Measurements from ENCODE around the gene LMNTD1. TPM values are rescaled to one million over a fixed set of nuclear protein-coding genes. Genes with fewer than 3 reads are reported as not detected.

The LMNTD1 gene
- total and polyA plus RNA-seq, 4 donors, result not detected

DNA sequence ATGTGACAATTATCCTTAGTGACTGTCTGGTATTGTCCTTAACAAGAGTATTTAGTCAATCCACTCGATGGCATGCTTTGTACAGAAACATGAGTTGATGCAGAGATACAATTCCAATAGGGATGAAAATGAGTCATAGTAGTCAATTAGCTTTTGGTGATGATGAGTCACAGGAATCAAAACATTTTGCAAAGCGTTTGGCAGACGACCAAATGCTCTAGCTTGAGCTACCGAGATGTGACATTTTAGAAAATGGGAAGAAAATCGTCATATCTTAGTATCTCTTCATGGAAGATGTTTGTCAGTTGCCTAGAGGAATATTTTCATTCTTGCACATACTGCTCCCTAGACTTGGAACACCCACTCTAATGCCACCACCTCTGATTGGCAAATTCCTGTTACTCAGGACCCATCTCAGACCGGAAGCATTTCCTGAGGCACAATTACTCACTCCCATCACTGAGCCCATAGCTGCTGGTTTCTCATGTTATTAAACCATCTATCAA, 95.0 kb downstream of the LMNTD1 start (continued):
- TF ChIP-seq YY1 (IDR thresholded peaks at IDR 0.05) (no peak), HNF4A (conservative IDR thresholded peaks at IDR 0.05) (no peak), EGR1 (IDR thresholded peaks at IDR 0.05; ENCODE audit: low read depth in 2 of 2) (no peak), HNF4G (IDR thresholded peaks at IDR 0.05) (no peak), JUND (IDR thresholded peaks at IDR 0.05) (no peak)
- TF ChIP-seq, protein P1, sequence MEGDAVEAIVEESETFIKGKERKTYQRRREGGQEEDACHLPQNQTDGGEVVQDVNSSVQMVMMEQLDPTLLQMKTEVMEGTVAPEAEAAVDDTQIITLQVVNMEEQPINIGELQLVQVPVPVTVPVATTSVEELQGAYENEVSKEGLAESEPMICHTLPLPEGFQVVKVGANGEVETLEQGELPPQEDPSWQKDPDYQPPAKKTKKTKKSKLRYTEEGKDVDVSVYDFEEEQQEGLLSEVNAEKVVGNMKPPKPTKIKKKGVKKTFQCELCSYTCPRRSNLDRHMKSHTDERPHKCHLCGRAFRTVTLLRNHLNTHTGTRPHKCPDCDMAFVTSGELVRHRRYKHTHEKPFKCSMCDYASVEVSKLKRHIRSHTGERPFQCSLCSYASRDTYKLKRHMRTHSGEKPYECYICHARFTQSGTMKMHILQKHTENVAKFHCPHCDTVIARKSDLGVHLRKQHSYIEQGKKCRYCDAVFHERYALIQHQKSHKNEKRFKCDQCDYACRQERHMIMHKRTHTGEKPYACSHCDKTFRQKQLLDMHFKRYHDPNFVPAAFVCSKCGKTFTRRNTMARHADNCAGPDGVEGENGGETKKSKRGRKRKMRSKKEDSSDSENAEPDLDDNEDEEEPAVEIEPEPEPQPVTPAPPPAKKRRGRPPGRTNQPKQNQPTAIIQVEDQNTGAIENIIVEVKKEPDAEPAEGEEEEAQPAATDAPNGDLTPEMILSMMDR (IDR thresholded peaks at IDR 0.05; ENCODE audit: low read depth, low read length, missing input control), result no peak

DNA sequence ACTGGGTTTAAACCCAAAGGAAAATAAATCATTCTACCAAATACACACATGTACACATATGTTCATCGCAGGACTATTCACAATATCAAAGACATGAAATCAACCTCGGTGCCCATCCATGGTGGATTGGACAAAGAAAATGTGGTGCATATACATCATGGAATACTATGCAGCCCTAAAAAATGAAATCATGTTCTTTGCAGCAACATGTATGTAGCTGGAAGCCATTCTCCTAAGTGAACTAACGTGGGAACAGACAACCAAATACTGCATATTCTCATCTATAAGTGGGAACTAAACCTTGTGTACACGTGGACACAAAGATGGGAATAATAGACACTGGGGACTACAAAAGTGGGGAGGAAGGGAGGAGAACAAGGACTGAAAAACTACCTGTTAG, 96.6 kb downstream of the LMNTD1 start:
- DNase-seq (ENCODE audit: low spot score), result no peak
- no peaks in the 10 kb centered on the region for H3K9me3 ChIP-seq (ENCODE audit: control insufficient read depth in 4 of 4, low read length in 3 of 4)
- no peak overlapping the region for H3K4me3 ChIP-seq (ENCODE audit: low read depth in 1 of 3, low read length in 3 of 3)
- TF ChIP-seq JUND (IDR thresholded peaks at IDR 0.05) (no peak), GABPA (IDR thresholded peaks at IDR 0.05 in 1 of 2, conservative IDR thresholded peaks at IDR 0.05 in 1 of 2) (no peak), SP1 (IDR thresholded peaks at IDR 0.05) (no peak), RAD21 (IDR thresholded peaks at IDR 0.05) (no peak), EGR1 (IDR thresholded peaks at IDR 0.05; ENCODE audit: low read depth in 2 of 2) (no peak), RXRA (IDR thresholded peaks at IDR 0.05) (no peak), HNF4A (conservative IDR thresholded peaks at IDR 0.05) (no peak), FOXA1 (IDR thresholded peaks at IDR 0.05) (no peak), YY1 (IDR thresholded peaks at IDR 0.05) (no peak), FOXA2 (IDR thresholded peaks at IDR 0.05) (no peak), NR2F2 (IDR thresholded peaks at IDR 0.05) (no peak), TAF1 (conservative IDR thresholded peaks at IDR 0.05) (no peak), HNF4G (IDR thresholded peaks at IDR 0.05) (no peak)
- TF ChIP-seq, protein P1 (IDR thresholded peaks at IDR 0.05; ENCODE audit: low read depth, low read length, missing input control), result no peak
- TF ChIP-seq, protein P2, sequence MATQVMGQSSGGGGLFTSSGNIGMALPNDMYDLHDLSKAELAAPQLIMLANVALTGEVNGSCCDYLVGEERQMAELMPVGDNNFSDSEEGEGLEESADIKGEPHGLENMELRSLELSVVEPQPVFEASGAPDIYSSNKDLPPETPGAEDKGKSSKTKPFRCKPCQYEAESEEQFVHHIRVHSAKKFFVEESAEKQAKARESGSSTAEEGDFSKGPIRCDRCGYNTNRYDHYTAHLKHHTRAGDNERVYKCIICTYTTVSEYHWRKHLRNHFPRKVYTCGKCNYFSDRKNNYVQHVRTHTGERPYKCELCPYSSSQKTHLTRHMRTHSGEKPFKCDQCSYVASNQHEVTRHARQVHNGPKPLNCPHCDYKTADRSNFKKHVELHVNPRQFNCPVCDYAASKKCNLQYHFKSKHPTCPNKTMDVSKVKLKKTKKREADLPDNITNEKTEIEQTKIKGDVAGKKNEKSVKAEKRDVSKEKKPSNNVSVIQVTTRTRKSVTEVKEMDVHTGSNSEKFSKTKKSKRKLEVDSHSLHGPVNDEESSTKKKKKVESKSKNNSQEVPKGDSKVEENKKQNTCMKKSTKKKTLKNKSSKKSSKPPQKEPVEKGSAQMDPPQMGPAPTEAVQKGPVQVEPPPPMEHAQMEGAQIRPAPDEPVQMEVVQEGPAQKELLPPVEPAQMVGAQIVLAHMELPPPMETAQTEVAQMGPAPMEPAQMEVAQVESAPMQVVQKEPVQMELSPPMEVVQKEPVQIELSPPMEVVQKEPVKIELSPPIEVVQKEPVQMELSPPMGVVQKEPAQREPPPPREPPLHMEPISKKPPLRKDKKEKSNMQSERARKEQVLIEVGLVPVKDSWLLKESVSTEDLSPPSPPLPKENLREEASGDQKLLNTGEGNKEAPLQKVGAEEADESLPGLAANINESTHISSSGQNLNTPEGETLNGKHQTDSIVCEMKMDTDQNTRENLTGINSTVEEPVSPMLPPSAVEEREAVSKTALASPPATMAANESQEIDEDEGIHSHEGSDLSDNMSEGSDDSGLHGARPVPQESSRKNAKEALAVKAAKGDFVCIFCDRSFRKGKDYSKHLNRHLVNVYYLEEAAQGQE (IDR thresholded peaks at IDR 0.05), result no peak
- TF ChIP-seq, protein P3, sequence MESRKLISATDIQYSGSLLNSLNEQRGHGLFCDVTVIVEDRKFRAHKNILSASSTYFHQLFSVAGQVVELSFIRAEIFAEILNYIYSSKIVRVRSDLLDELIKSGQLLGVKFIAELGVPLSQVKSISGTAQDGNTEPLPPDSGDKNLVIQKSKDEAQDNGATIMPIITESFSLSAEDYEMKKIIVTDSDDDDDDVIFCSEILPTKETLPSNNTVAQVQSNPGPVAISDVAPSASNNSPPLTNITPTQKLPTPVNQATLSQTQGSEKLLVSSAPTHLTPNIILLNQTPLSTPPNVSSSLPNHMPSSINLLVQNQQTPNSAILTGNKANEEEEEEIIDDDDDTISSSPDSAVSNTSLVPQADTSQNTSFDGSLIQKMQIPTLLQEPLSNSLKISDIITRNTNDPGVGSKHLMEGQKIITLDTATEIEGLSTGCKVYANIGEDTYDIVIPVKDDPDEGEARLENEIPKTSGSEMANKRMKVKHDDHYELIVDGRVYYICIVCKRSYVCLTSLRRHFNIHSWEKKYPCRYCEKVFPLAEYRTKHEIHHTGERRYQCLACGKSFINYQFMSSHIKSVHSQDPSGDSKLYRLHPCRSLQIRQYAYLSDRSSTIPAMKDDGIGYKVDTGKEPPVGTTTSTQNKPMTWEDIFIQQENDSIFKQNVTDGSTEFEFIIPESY (IDR thresholded peaks at IDR 0.05), result no peak
- TF ChIP-seq, protein P4, sequence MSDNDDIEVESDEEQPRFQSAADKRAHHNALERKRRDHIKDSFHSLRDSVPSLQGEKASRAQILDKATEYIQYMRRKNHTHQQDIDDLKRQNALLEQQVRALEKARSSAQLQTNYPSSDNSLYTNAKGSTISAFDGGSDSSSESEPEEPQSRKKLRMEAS (IDR thresholded peaks at IDR 0.05), result no peak
- TF ChIP-seq, protein P5, sequence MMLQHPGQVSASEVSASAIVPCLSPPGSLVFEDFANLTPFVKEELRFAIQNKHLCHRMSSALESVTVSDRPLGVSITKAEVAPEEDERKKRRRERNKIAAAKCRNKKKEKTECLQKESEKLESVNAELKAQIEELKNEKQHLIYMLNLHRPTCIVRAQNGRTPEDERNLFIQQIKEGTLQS (IDR thresholded peaks at IDR 0.05), result no peak
- no peaks in the 10 kb centered on the region for H3K36me3 ChIP-seq (ENCODE audit: control insufficient read depth in 4 of 4, insufficient read depth in 3 of 4, low read depth in 1 of 4, low read length in 3 of 4)
- H3K27me3 ChIP-seq (ENCODE audit: control insufficient read depth in 4 of 4, insufficient read depth in 4 of 4, low read length in 3 of 4), result no peaks in the 10 kb centered on the region
- no peak overlapping the region for H3K27ac ChIP-seq (ENCODE audit: low read depth in 1 of 2, low read length in 2 of 2)
- H3K4me1 ChIP-seq (ENCODE audit: control insufficient read depth in 4 of 4, insufficient read depth in 4 of 4, low read length in 3 of 4), result no peaks in the 10 kb centered on the region
- 84% methylated on average over 4 of the region's 4 CpGs for WGBS
- no peak overlapping the region for H3K9ac ChIP-seq (ENCODE audit: low read depth in 1 of 2, low read length in 2 of 2)

Measured in liver (tissue), 9 donors.